ENCODE results near the gene OR6K6.

Gene OR6K6, protein sequence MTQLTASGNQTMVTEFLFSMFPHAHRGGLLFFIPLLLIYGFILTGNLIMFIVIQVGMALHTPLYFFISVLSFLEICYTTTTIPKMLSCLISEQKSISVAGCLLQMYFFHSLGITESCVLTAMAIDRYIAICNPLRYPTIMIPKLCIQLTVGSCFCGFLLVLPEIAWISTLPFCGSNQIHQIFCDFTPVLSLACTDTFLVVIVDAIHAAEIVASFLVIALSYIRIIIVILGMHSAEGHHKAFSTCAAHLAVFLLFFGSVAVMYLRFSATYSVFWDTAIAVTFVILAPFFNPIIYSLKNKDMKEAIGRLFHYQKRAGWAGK

DNA sequence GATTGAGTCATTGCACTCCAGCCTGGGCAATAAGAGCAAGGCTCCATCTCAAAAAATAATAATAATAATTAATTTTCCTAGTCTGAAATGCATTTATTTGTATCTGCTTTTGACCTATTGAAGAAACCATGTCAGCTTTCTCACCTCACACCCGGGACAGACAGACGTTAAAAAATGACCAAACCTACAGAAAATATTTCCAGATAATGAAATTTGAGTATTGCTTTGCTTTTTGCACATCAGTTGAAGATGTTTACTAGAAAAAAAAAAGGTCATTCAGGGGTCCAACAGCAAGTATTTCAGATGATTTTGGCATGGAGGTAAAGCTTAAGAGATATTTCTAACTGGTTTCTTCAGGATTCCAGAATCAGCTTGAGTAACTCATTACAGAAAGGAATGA is at the start of gene OR6K6:
OR6K6 (plus strand) TSS at position 301 of the 400 bp plus-strand sequence. CDS start 168 bp downstream, outside the sequence.
- no peak for DNase-seq

DNA sequence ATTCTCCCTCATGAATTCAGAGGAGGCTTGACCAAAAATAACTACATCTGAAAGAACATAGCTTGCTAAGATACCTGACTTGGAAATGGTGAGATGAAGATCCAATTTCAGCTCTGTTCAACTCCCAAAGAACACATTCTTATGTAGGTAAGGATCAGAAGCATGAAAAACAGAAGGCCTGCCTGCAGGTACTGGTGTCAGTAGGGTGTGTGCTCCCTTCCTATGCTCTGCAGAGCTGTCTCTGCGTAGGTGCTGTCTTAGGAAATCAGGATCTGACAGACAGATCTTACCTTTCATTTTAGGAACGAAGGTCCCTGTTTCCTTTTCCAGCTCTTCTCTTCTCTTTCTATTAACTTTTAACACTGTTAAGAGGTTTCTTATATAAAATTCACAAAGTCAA is 48.4 kb upstream of the OR6K6 start:
- DNase-seq, result no peak

DNA sequence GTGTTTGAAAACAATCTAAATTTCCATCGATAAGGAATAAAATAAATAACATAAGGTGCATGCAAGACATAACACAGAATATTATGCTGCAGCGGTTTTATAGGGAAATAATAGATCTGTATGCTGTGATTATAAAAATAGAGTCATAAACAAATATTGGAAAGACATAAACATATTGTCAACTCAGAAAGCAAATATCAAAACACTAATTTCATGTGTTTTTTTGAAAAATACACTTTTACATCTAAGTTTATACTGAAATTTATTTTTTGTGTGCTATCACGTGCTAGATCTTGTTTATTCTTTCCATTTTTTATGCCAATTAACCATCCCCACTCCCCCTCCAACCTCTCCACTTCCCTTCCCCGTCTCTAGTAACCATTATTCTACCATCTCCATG is 43.4 kb upstream of the OR6K6 start:
- no peak for DNase-seq

DNA sequence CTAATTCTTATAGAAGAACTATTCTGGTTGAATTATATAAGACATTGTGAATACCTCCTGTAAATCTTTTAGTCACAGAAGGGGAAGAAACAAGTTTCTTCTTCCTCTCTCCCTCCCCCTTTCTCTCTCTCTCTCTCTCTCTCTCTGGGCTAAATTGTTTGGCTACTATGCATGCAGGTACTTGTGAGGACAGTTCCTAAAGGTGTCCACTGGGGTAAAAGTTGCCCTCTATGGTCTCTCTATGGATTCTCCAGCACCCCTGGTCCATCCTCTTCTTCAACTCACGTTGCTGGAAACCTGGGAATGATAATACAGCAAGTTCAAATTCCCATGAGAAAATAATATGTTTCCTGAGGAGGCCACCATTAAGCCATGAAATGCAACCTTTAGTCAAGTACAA is 39.8 kb upstream of the OR6K6 start:
- no peak for DNase-seq

DNA sequence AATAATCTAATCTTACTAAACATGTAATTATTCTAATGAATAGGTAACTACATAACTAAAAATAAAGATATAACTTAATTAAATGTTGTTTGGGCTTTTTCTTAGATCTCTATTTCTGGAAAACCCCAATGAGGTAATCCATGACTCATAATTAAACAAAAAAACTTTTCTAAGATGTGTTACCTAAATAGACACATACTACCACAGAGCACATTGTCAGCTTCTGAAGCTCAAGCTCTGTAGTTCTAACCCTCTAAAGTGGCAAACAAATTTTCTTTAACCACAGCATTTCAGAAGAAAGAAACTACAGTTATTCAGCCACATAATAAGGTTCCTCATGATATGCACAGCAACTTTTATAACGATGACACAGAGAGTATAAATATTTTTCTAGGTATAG is 38.2 kb upstream of the OR6K6 start:
- no peak for DNase-seq

DNA sequence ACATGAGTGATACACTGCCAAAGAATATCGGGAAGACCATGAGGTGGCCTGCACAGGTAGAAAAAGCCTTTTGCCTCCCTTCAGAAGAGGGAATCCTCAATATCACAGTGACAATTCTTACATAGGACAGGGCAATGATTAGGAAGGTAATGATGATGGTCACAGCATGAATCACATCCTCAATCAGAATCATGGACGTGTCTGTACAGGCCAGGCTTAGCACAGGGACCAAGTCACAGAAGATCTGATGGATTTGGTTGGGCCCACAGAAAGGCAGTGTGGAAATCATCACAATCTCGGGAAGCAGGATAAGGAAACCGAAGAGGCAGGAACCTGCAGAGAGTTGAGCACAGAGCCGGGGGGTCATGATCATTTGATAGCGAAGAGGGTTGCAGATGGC is 37.2 kb upstream of the OR6K6 start:
- DNase-seq, result no peak

DNA sequence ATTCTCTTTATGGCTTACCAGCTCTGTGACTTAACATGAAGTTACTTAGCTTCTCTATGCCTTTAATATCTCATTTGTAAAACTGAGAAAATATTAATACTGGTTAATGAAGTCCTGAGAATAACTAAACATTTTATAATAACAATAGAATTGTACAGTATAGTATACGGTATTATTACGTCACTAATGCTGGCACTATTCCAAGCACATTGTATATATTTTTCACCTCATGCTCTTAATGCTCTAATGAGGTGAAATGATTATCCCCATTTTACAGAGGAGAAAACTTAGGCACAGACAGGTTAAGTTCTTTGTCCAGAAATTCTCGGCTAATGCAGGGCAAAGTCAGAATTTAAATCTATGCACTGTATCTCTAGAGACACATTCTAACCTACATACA is 34.9 kb upstream of the OR6K6 start:
- DNase-seq, result no peak

DNA sequence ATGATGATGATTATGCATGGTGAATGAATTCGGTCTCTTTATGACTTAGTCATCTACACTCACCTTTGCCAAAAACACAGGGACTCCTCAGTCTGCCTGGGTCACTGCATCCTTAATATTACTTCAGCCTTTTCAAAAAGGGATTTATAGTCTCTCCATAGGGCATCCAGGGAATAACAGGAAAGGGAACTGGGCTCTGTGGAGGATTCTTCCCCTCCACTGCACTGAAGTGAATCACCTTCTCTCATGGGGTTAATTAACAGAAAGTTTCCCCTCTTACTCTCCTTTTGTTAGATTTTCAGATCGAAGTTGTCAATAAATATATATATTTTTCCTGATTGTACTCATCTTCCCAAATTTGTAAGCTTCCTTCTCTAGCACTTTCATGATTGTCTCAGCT is 33.9 kb upstream of the OR6K6 start, which contains the start of gene OR6K3:
OR6K3 (minus strand) TSS at position 101 of the 400 bp plus-strand sequence. CDS start 2,605 bp downstream, outside the sequence.
- DNase-seq, result no peak

DNA sequence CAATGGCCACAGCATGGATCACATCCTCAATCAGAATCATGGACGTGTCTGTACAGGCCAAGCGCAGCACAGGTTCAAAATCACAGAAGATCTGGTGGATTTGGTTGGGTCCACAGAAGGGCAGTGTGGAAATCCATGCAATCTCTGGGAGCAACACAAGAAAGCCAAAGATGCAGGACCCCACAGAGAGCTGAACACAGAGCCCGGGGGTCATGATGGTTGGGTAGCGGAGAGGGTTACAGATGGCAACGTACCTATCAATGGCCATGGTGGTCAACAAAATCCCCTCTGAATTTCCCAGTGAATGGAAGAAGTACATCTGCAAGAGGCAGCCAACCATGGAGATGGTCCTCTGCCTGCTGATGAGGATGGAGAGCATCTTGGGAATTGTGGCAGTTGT is 30.1 kb upstream of the OR6K6 start:
- DNase-seq, result no peak

DNA sequence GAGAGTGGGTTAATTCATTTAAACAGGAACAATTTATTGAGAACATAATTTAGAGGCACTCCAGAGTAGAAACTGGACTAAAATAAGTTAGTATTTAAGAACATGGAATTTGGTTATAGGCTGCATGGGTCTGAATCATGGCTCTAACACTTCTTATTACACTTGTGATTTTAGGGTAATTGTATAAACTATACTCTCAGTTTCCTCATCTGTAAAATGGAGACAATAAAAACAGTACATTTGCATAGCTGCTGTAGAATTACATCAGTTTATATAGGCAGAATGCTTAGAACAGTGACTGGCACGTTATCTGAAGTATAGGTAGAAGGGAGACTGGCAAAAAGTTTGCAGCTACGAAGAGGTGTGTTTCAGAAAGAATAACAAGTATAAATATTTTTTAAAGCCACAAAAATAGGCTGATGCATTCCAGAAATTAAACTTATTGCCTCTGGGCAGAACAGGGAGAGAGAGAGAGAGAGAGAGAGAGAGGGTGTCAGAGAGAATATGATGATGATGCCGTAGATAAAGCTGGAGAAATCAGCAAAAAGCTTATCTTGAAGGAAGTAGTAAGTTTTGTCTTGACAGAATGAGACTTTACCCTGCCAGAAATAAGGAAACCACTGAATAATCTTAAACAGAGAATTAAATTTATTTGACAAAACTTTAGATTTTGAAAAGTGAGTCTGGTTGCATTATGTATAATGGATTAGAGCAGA is 25.9 kb upstream of the OR6K6 start:
- no peak for DNase-seq

DNA sequence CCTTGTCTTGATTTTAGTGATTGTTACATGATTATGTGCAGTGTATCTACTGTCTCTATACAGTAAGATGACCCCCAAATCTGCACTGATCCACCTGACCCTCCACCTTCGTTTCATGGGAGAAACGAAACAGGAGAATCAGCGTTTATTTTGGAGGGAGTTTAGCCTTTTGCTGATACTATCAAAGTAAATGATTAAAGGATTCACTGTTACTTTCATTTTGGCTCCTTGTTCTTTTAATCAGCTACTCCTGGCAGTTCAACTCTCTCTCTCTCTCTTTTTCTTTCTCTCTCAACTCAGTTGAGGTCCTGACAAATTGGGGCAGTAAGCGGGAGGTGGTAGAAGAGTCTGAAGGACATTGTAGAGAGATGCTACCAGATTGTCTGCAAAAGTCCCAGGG is 24.1 kb upstream of the OR6K6 start:
- DNase-seq, result no peak

DNA sequence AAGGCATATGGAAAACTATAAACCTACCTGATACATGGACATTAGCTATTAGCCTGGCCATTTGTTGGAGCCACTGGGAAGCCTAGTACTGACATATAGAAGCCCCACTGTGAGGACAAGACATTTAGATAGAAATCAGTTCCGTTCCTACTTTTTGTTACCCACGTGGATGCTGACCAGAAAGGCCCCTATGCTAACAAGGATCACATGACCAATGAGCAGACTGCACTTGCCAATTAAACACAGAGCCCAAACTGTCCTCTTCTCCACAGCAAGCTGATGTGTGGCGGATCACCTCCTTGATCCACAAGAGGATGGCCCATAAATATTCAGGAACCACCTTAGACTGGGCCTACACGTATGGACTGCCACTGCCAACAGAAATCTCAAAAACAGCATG is 22.8 kb upstream of the OR6K6 start:
- DNase-seq, result no peak

DNA sequence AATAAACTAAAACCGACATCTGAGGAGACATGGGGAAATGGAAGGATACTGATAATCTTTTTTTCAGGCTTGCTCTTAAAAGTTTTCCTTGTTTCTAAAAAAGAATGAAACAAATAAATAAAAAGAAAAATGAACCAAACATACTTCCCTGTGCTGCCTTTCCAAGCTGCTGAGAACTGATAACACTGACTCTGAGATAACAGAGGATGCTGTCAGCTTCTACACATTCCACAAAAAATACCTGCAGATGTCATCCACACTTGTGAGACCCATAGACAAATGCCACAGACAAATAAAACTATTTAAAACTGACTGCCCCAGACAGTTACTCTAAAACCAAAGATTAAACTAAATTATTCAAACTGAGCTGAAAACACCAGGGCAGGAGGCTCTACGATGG is 22.0 kb upstream of the OR6K6 start:
- no peak for DNase-seq

DNA sequence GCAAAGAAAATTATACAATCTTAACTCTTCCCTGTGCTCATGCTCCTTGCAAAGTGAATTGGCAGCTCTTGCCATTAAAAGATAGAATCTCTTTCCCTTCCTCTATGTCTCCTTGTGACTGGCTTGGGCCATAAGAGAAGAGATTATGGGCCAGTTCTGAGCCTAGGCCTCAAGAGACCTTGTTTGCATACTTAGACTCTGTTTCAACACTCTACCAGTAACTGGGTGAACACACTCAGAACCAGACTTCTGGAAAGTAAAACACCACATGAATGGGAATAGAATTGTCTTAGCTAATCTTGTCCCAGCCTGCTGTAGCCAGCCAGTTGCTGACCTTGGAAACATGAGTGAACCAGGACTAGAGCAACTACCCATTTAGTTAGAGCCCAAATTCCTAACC is 18.7 kb upstream of the OR6K6 start:
- no peak for DNase-seq

DNA sequence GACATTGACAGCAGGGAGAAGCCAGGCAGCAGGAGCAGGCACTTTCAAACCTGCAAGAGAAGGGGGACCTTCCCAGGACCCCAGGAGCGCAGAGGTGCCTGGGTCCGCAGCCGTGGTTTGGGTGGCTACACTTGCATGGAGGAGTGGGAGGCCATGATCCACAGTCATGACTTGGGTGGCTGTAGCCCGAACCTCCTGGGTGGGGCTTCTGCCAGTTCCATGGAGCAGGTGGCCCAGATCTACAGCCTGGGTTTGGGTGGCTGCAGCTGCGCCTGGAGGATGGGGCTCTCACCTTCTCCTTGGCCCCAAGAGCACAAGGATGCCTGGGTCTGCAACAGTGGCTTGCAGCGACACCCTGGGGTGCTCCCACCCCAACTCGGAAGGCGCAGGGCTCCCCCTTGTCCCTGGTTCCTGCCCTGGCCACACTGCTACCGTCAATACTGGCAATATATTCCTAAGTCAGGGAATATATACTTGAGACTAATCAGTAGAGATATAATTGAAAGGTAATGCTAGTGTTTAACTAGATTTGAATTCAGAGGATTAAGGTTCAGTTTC is 2.3 kb upstream of the OR6K6 start:
- DNase-seq, result no peak

DNA sequence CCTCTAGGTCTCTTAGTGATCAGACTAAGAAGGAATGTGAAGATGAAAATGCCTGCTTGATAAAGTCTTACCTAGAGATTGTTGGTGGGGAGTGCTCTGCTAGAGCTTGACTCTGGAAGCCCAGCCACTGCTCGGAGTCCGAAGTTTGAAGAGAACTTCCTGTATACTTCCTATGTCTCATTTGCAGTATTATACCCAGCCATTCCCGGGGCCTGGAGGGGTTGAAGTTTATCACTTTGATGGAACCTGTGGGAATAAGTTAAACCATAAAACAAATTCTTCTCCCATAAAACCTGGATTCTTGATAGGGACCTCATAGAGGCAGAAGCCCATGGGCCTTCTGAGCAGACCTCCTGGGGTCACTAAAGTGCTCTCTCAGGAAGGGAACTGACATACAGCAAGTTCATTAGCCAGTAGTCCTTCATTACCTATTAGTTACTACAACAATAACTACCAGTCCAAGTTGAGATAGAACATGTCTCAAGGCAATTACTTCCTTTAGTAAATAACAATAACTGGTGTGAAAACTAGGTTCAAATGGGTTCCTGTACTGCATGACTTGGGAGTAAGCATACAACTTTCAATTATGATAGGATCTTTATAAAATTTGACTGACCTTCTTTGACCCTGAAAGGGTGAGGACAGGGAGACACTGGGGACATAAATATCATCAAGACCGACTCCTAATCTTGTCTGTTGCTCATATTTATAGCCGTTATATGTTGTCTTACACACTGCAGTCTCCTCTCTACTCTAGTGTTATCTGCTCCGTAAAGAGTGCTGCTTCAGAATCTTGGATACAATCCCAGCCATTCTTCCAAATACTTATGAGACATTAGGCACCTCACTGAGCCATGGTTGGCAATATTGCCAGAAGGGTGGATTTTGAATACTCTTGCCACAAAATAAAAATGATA is 17.7 kb downstream of the OR6K6 start, which contains the start of gene OR6N1:
OR6N1 (minus strand) TSS at position 246 of the 917 bp plus-strand sequence. CDS start 5,513 bp downstream, outside the sequence.
- DNase-seq, result no peak

DNA sequence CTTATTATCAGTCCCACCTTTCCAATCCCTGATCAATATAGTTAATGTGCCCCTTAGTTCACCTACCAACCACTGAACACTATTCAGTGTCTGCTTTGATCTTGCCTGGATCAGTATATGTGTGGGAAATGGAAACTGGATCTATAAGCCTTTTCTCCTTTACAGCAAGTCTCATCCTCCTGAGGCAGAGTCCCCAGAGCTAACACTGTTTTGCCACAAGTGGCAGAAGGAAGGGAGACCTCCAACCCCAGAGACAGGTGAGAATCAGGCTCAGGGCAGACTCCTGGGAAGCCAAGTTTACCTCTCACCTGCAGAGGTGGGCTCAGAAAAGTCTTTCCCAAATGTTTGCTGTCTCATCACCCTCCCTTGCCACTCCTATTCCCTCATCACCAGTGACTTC is 26.6 kb downstream of the OR6K6 start, which contains the start of gene OR6N2:
OR6N2 (minus strand) TSS at position 101 of the 400 bp plus-strand sequence. CDS start 3,569 bp downstream, outside the sequence.
- DNase-seq, result no peak

DNA sequence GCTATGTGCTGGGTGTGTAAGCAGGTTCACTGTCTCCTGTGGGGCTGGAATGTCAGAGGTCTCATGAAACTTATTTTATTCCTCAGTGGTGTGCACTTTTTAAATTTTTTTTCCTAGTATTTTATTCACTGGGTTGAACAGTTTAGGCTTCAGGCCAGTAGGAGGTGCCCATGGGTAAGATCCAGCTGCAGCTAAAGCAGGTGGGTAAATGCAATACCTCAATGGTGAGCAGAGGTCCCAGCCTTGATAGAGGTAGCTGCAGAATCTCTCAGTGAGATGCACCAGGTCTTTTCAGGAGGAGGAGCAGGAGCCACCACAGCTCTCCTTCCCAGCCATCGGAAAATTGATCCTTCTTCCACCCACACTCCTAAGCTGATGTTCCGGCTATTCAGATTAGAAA is 39.1 kb downstream of the OR6K6 start:
- no peak for DNase-seq

DNA sequence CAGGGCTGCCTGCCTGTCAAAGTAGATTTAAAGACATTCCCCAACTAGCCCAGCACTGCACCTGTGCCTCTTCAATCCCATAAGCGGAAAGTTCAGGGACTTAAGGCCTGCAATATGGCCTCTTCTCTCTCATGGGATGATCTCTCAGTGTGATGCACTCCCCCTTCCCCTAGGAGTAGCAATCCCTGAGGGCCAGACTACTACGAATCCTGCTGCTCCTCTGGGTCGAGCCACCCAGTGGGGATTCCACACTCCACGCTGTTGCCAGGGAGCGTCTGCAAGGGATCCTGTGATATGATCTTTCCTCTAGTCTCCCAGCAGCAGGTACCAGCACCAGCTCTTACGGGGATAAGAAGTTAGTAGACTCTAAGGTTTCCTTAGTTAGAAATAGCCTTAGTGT is 39.7 kb downstream of the OR6K6 start:
- DNase-seq, result no peak

DNA sequence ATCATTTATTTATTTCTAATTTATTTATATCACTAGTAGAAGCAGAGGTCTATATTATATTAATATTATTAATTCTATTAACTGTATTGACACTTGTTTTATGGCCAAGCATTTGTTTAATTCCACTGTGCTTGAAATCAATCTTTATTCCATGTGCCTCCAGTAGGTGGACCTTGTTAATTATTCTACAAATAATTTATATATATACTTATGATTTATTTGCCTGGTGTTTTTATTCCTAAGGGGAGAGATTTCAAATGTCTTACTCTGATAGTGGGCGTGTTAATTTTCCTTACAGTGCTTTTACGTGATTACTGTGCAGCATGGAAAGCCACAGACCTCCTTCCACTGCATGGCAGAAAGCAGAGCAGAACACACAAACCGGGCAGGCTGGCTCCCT is 44.0 kb downstream of the OR6K6 start:
- no peak for DNase-seq

DNA sequence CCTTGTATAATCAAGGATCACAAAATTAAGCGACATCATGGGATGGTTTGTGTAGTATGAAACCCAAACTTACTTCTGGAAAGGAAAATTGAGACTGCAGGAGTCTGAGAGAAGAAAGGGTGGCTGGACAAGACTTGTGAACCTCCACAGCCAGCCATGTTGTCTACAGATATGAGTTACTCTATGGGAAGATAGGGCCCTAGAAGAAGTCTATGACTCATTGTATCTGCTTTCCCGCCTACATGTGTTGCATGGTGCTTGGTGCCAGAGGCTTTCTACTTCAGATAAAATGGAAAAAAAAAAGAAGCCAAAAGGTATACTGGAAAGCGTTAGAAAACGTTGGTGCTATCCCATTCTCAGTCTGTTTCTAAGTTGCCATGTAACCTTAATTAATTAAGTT is 45.2 kb downstream of the OR6K6 start:
- DNase-seq, result no peak

DNA sequence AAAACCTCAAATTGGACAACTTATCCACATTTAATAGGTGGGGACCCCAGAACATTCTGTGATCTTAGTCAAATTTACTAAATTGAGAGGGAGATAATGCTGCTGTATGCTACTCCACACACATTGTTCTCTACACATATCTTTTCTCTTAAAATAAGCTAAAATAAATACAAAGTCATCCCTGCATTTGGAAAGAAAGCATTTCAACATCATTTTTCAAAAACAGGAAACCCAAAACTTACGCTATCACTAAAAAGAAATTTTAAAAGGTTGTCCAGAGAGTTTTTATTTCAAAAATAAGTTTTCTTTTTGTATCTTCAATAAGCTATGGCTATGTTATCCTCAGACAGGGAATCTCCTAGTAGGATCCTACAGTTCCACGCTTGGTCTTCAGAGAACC is 46.0 kb downstream of the OR6K6 start:
- no peak for DNase-seq

DNA sequence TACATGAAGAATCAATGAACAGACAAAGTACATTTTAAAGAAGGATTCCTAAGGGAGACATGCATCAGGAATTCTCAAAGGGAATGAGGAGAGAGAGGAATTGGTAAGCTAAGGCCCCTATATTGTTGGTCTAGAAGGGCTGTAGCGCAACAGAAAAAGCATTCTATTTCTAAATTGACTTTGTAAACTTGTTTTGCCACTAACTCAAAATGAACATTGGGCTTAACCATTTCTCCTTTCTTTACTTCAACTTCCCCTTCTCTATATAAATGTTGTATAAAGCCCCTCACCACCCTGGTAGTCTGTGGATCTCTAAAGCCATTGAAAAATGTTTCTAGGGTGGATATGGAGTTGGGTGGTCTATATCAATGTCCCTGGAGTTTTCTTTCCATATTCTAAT is 46.9 kb downstream of the OR6K6 start:
- no peak for DNase-seq

Data from NCI-H1436 treated with DMSO at 0.1 percent for 48 hours (cell line).